ENCODE measurements around the gene KLK15.

KLK15 gene

DNA sequence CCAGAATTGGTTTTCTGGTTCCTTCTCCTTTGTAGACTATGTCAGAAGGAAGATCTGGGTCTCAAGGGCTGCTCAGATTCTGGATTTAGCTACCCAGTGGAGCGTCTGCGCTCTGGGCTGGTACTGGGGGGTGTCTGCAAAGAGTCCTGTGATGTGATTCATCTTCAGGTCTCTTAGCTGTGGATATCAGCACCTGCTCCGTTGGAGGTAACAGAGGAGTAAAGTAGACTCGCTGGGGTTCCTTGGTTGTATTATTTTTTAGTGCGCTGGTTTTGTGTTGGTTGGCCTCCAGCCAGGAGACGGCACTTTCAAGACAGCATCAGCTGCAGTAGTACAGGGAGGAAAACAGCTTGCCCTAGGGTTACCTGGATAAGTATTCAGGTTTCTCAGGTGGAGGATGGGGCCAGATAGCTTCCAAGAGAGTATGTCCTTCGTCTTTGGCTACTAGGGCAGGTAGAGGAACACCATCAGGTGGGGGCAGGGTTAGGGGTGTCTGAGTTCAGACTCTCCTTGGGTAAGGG is 10.4 kb upstream of the KLK15 start:
- H2BK5ac ChIP-seq (ENCODE audit: low read depth, low read length, poor library complexity, severe bottlenecking) = no peak overlapping the region
- H3K23ac ChIP-seq (ENCODE audit: low read length in 2 of 2) = no peak overlapping the region
- no peak overlapping the region for H2BK120ac ChIP-seq (ENCODE audit: low read depth, low read length)
- no peak overlapping the region for H2AFZ ChIP-seq (ENCODE audit: low read depth, low read length)
- no peaks in the 10 kb centered on the region for H3K4me1 ChIP-seq (ENCODE audit: control insufficient read depth, insufficient read depth, low read depth, low read length)
- no peak overlapping the region for H3K4ac ChIP-seq (ENCODE audit: low read depth in 1 of 2, low read length in 2 of 2)
- no peak overlapping the region for H2BK12ac ChIP-seq (ENCODE audit: low read length in 2 of 2)
- H2BK15ac ChIP-seq (ENCODE audit: low read depth, poor library complexity, severe bottlenecking) = no peak overlapping the region
- H3K27me3 ChIP-seq (ENCODE audit: control insufficient read depth in 1 of 2, insufficient read depth in 1 of 2, low read length in 2 of 2) = peaks cover 0 to 10% of the 10 kb centered on the region in 2 experiments
- H3K4me2 ChIP-seq (ENCODE audit: low read length, poor library complexity, severe bottlenecking) = no peak overlapping the region
- no peak overlapping the region for H3K27ac ChIP-seq (ENCODE audit: low read length, poor library complexity, severe bottlenecking)
- H4K91ac ChIP-seq (ENCODE audit: low read length) = no peak overlapping the region
- no peak overlapping the region for H4K8ac ChIP-seq (ENCODE audit: low read length)
- 48% methylated on average over 7 of the region's 7 CpGs for WGBS
- no peaks in the 10 kb centered on the region for H3K79me1 ChIP-seq (replicated peaks; ENCODE audit: low read length, poor library complexity, severe bottlenecking)
- H3K9ac ChIP-seq (ENCODE audit: low read length) = no peak overlapping the region
- no peak overlapping the region for H3K4me3 ChIP-seq (ENCODE audit: insufficient read depth in 1 of 2, low read depth in 1 of 2, low read length in 2 of 2)
- no peak overlapping the region for H3K14ac ChIP-seq (ENCODE audit: low read length in 2 of 2)
- H3K18ac ChIP-seq (ENCODE audit: low read depth in 1 of 2, low read length in 2 of 2) = no peak overlapping the region
- no peak for DNase-seq
- H3K9me3 ChIP-seq (ENCODE audit: control insufficient read depth, low read length) = no peaks in the 10 kb centered on the region
- H2AK5ac ChIP-seq (ENCODE audit: low read length, severe bottlenecking) = no peak overlapping the region
- no peaks in the 10 kb centered on the region for H3K36me3 ChIP-seq (ENCODE audit: control insufficient read depth in 1 of 2, insufficient read depth in 2 of 2, low read depth in 1 of 2, low read length in 2 of 2)

DNA sequence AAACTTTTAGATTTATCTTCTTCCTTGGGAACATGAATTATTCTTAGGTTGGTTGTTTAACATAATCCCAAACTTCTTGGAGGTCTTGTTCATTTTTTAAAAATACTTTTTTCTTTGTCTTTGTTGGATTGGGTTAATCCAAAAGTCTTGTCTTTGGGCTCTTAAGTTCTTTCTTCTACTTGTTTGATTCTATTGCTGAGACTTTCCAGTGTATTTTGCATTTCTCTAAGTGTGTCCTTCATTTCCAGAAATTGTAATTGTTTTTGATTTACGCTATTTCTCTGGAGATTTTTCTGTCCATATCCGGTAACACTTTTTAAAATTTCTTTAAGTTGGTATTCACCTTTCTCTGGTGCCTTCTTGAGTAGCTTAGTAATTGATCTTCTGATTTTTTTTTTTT is 9.8 kb upstream of the KLK15 start:
- Histone ChIP-seq H4K91ac (ENCODE audit: low read length) (no peak overlapping the region), H2BK12ac (ENCODE audit: low read length in 2 of 2) (no peak overlapping the region), H3K9ac (ENCODE audit: low read length) (no peak overlapping the region), H2BK120ac (ENCODE audit: low read depth, low read length) (no peak overlapping the region), H3K23ac (ENCODE audit: low read length in 2 of 2) (no peak overlapping the region), H3K4me1 (ENCODE audit: control insufficient read depth, insufficient read depth, low read depth, low read length) (no peaks in the 10 kb centered on the region), H2BK15ac (ENCODE audit: low read depth, poor library complexity, severe bottlenecking) (no peak overlapping the region), H3K79me1 (replicated peaks; ENCODE audit: low read length, poor library complexity, severe bottlenecking) (no peaks in the 10 kb centered on the region), H3K4me2 (ENCODE audit: low read length, poor library complexity, severe bottlenecking) (no peak overlapping the region), H3K18ac (ENCODE audit: low read depth in 1 of 2, low read length in 2 of 2) (no peak overlapping the region), H2BK5ac (ENCODE audit: low read depth, low read length, poor library complexity, severe bottlenecking) (no peak overlapping the region), H2AFZ (ENCODE audit: low read depth, low read length) (no peak overlapping the region), H3K4me3 (ENCODE audit: insufficient read depth in 1 of 2, low read depth in 1 of 2, low read length in 2 of 2) (no peak overlapping the region), H3K36me3 (ENCODE audit: control insufficient read depth in 1 of 2, insufficient read depth in 2 of 2, low read depth in 1 of 2, low read length in 2 of 2) (no peaks in the 10 kb centered on the region), H3K14ac (ENCODE audit: low read length in 2 of 2) (no peak overlapping the region), H2AK5ac (ENCODE audit: low read length, severe bottlenecking) (no peak overlapping the region), H3K27me3 (ENCODE audit: control insufficient read depth in 1 of 2, insufficient read depth in 1 of 2, low read length in 2 of 2) (peaks cover 0 to 6% of the 10 kb centered on the region in 2 experiments), H3K4ac (ENCODE audit: low read depth in 1 of 2, low read length in 2 of 2) (no peak overlapping the region), H3K27ac (ENCODE audit: low read length, poor library complexity, severe bottlenecking) (no peak overlapping the region), H3K9me3 (ENCODE audit: control insufficient read depth, low read length) (no peaks in the 10 kb centered on the region), H4K8ac (ENCODE audit: low read length) (no peak overlapping the region)
- DNase-seq = no peak
- 93% methylated on average over 2 of the region's 2 CpGs for WGBS

DNA sequence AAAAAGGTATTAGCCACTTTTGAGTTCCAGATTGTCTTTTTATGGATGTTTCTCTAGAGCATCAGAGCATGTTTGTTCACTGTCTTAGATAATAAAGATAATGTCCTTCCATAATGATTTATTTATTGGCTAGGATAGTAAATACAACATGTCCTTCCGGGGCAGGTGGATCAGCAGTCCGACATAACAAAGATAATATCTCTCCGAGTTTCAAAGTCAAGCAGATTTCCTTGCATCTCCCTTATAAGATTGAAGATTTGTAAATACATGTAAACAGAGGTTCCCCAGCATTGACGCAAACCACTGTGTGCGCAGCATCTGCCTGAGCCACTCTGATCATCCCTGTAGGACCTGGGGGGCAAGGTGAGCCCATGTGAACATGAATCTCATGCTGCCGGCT is 8.8 kb upstream of the KLK15 start:
- no peak for DNase-seq
- H3K4me1 ChIP-seq (ENCODE audit: control insufficient read depth, insufficient read depth, low read depth, low read length) = no peaks in the 10 kb centered on the region
- H3K27ac ChIP-seq (ENCODE audit: low read length, poor library complexity, severe bottlenecking) = no peak overlapping the region
- H2BK5ac ChIP-seq (ENCODE audit: low read depth, low read length, poor library complexity, severe bottlenecking) = no peak overlapping the region
- no peak overlapping the region for H4K91ac ChIP-seq (ENCODE audit: low read length)
- no peak overlapping the region for H4K8ac ChIP-seq (ENCODE audit: low read length)
- H2AFZ ChIP-seq (ENCODE audit: low read depth, low read length) = no peak overlapping the region
- H3K36me3 ChIP-seq (ENCODE audit: control insufficient read depth in 1 of 2, insufficient read depth in 2 of 2, low read depth in 1 of 2, low read length in 2 of 2) = no peaks in the 10 kb centered on the region
- WGBS = 79% methylated on average over 4 of the region's 6 CpGs
- H3K4ac ChIP-seq (ENCODE audit: low read depth in 1 of 2, low read length in 2 of 2) = no peak overlapping the region
- H2BK12ac ChIP-seq (ENCODE audit: low read length in 2 of 2) = no peak overlapping the region
- H2AK5ac ChIP-seq (ENCODE audit: low read length, severe bottlenecking) = no peak overlapping the region
- no peak overlapping the region for H3K4me2 ChIP-seq (ENCODE audit: low read length, poor library complexity, severe bottlenecking)
- no peaks in the 10 kb centered on the region for H3K79me1 ChIP-seq (replicated peaks; ENCODE audit: low read length, poor library complexity, severe bottlenecking)
- no peak overlapping the region for H3K4me3 ChIP-seq (ENCODE audit: insufficient read depth in 1 of 2, low read depth in 1 of 2, low read length in 2 of 2)
- H2BK15ac ChIP-seq (ENCODE audit: low read depth, poor library complexity, severe bottlenecking) = no peak overlapping the region
- H3K27me3 ChIP-seq (ENCODE audit: control insufficient read depth in 1 of 2, insufficient read depth in 1 of 2, low read length in 2 of 2) = peaks cover 0 to 12% of the 10 kb centered on the region in 2 experiments
- H3K18ac ChIP-seq (ENCODE audit: low read depth in 1 of 2, low read length in 2 of 2) = no peak overlapping the region
- H3K9me3 ChIP-seq (ENCODE audit: control insufficient read depth, low read length) = no peaks in the 10 kb centered on the region
- no peak overlapping the region for H3K14ac ChIP-seq (ENCODE audit: low read length in 2 of 2)
- H3K23ac ChIP-seq (ENCODE audit: low read length in 2 of 2) = no peak overlapping the region
- no peak overlapping the region for H2BK120ac ChIP-seq (ENCODE audit: low read depth, low read length)
- H3K9ac ChIP-seq (ENCODE audit: low read length) = no peak overlapping the region

DNA sequence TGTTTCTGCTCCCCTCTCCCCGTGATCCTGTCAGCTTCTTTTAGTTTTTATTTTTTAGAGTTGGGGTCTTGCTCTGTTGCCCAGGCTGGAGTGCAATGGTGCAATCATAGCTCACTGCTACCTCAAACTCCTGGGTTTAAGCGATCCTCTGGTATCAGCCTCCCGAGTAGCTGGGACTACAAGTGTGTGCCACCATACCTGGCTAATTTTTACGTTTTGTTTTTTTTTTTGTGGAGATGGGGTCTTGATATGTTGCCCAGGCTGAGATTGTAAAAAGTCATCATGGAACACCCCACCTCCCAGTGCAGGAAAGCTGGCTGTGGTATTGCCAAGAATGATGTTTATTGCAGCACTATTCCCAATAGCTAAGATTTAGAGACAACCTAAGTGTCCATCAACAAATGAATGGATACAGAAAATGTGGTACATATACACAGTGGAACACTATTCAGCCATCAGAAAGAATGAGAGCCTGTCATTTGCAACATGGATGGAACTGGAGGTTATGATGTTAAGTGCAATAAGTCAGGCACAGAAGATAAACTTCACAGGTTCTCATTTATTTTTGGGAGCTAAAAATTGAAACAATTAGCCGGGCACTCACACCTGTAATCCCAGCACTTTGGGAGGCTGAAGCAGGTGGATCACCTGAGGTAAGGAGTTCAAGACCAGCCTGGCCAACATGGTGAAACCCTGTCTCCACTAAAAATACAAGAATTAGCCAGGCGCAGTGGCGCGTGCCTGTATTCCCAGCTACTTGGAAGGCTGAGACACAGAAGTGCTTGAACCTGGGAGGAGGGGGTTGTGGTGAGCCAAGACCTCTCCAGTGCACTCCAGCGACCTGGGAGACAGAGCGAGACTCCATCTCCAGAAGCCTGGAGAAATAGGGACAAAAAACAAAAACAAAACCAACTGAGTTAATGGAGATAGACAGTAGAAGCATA is 6.6 kb upstream of the KLK15 start:
- Histone ChIP-seq H3K9ac (ENCODE audit: low read length) (no peak overlapping the region), H2BK5ac (ENCODE audit: low read depth, low read length, poor library complexity, severe bottlenecking) (no peak overlapping the region), H3K4ac (ENCODE audit: low read depth in 1 of 2, low read length in 2 of 2) (no peak overlapping the region), H3K79me1 (replicated peaks; ENCODE audit: low read length, poor library complexity, severe bottlenecking) (no peaks in the 10 kb centered on the region), H3K9me3 (ENCODE audit: control insufficient read depth, low read length) (no peaks in the 10 kb centered on the region), H3K23ac (ENCODE audit: low read length in 2 of 2) (no peak overlapping the region), H3K27ac (ENCODE audit: low read length, poor library complexity, severe bottlenecking) (no peak overlapping the region), H3K14ac (ENCODE audit: low read length in 2 of 2) (no peak overlapping the region), H3K4me2 (ENCODE audit: low read length, poor library complexity, severe bottlenecking) (no peak overlapping the region), H3K27me3 (ENCODE audit: control insufficient read depth in 1 of 2, insufficient read depth in 1 of 2, low read length in 2 of 2) (peaks cover 0 to 34% of the 10 kb centered on the region in 2 experiments), H2BK12ac (ENCODE audit: low read length in 2 of 2) (no peak overlapping the region), H2AK5ac (ENCODE audit: low read length, severe bottlenecking) (no peak overlapping the region), H2AFZ (ENCODE audit: low read depth, low read length) (no peak overlapping the region), H3K4me1 (ENCODE audit: control insufficient read depth, insufficient read depth, low read depth, low read length) (no peaks in the 10 kb centered on the region), H4K8ac (ENCODE audit: low read length) (no peak overlapping the region), H3K4me3 (ENCODE audit: insufficient read depth in 1 of 2, low read depth in 1 of 2, low read length in 2 of 2) (no peak overlapping the region), H2BK15ac (ENCODE audit: low read depth, poor library complexity, severe bottlenecking) (no peak overlapping the region), H3K18ac (ENCODE audit: low read depth in 1 of 2, low read length in 2 of 2) (no peak overlapping the region), H3K36me3 (ENCODE audit: control insufficient read depth in 1 of 2, insufficient read depth in 2 of 2, low read depth in 1 of 2, low read length in 2 of 2) (no peaks in the 10 kb centered on the region), H4K91ac (ENCODE audit: low read length) (no peak overlapping the region), H2BK120ac (ENCODE audit: low read depth, low read length) (no peak overlapping the region)
- WGBS = 73% methylated on average over 10 of the region's 10 CpGs
- DNase-seq = no peak

Measured in mesenchymal stem cell (in vitro differentiated cells and primary cell).